Activated CD8-positive, alpha-beta T cell treated with anti-CD3 and anti-CD28 coated beads for 36 hours (primary cell): Measurements from ENCODE around the gene RNF126. TPM values are rescaled to one million over a fixed set of nuclear protein-coding genes. Genes with fewer than 3 reads are reported as not detected.

Experiments
- ATAC-seq: fragments of 200-7000 bp; cut with Tn5 transposase; one replicate; pipeline ENCODE4 v1.10.0; 2021; ENCODE audit warnings: mild to moderate bottlenecking, moderate library complexity
- CTCF ChIA-PET: fragments of 350-600 bp; sonication (Branson Sonifier 250); formaldehyde crosslinking; loops from one replicate; lab custom pipeline; 2021; ENCODE audit warnings: antibody characterized with exemption; lab: Charles Lee
- POLR2A ChIA-PET: fragments of 350-600 bp; sonication (Branson Sonifier 250); formaldehyde crosslinking; loops from one replicate; lab custom pipeline; 2021; ENCODE audit warnings: antibody characterized with exemption; lab: Charles Lee
- DNase-seq: peaks from one replicate; pipeline ENCODE4 v3.0.0-alpha.2; 2020
- H3K27ac Mint-ChIP-seq: one replicate; pipeline ENCODE4 v1.8.0; 2021; ENCODE audit warnings: mild to moderate bottlenecking, mixed read lengths
- H3K27me3 Mint-ChIP-seq: one replicate; pipeline ENCODE4 v1.8.0; 2021; ENCODE audit warnings: mixed read lengths
- H3K36me3 Mint-ChIP-seq: one replicate; pipeline ENCODE4 v1.8.0; 2021; ENCODE audit warnings: low read depth, mixed read lengths
- H3K4me1 Mint-ChIP-seq: one replicate; pipeline ENCODE4 v1.8.0; 2021; ENCODE audit warnings: low read depth, mixed read lengths
- H3K4me3 Mint-ChIP-seq: one replicate; pipeline ENCODE4 v1.8.0; 2021; ENCODE audit warnings: mild to moderate bottlenecking, moderate library complexity, mixed read lengths
- H3K9me3 Mint-ChIP-seq: one replicate; pipeline ENCODE4 v1.8.0; 2021; ENCODE audit warnings: mixed read lengths
- intact Hi-C: fragments of 100-400 bp; cut with micrococcal nuclease; formaldehyde crosslinking; loops from one replicate; pipeline ENCODE4 v1.10.0; 2022
- total RNA-seq, 2 experiments: library from RNA; stranded (reverse); gene quantifications; one replicate each; pipeline ENCODE4 v1.2.3, GENCODE V29; 2021
- TF ChIP-seq, protein P1 (sequence below): fragments of 200-600 bp; IDR thresholded peaks from one replicate; pipeline ENCODE4 v1.8.0; 2022; ENCODE audit warnings: antibody characterized with exemption, mild to moderate bottlenecking

The RNF126 gene
- total RNA-seq, 2 experiments from 2014 or later = 99.1 to 101 TPM

DNA sequence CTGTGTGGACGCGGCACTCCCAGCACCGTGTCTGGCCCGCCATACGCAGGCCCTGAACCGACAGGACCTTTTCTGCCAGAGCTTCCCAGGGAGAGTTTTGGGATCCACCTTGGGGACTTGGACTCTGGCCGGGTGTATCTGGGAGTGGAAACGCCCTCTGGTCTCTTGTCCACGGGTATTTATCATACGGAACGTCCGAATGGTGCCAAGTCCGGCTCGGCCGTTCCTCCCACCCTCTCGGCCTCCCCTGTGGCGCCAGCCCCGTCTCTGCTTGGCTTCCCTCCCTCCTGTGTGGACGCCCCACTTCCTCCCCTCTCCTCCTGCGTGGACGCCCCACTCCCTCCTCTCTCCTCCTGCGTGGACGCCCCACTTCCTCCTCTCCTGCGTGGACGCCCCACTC lies 61.2 kb downstream of the RNF126 start:
- Mint-ChIP-seq H3K4me1 (no peaks in the 10 kb centered on the region), H3K36me3 (no peaks in the 10 kb centered on the region), H3K4me3 (no peak overlapping the region), H3K27ac (no peak overlapping the region), H3K27me3 (no peaks in the 10 kb centered on the region), H3K9me3 (peaks cover 2% of the 10 kb centered on the region)
- ATAC-seq (no peak), DNase-seq (no peak)
- intact Hi-C loops = no loop called here
- POLR2A ChIA-PET = no interaction called here
- TF ChIP-seq, protein P1, sequence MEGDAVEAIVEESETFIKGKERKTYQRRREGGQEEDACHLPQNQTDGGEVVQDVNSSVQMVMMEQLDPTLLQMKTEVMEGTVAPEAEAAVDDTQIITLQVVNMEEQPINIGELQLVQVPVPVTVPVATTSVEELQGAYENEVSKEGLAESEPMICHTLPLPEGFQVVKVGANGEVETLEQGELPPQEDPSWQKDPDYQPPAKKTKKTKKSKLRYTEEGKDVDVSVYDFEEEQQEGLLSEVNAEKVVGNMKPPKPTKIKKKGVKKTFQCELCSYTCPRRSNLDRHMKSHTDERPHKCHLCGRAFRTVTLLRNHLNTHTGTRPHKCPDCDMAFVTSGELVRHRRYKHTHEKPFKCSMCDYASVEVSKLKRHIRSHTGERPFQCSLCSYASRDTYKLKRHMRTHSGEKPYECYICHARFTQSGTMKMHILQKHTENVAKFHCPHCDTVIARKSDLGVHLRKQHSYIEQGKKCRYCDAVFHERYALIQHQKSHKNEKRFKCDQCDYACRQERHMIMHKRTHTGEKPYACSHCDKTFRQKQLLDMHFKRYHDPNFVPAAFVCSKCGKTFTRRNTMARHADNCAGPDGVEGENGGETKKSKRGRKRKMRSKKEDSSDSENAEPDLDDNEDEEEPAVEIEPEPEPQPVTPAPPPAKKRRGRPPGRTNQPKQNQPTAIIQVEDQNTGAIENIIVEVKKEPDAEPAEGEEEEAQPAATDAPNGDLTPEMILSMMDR = no peak
- CTCF ChIA-PET = no interaction called here

DNA sequence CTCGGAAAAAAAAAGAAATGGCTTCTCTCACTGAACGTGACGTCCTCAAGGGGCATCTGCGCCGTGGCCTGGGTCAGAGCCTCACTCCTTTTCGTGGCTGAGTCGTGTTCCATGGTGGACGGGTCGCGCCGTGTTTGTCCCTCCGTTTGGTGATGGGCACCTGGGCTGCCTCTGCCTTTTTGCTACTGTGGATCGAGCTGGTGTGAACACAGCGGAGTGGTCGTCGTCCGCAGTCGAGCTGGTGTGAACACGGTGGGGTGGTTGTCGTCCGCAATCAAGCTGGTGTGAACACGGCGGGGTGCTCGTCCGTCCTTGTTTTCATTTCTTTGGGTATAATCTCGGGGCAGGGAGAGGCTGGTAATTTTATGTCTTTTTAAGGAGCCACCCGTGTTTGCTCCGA lies 61.7 kb downstream of the RNF126 start:
- Mint-ChIP-seq H3K27me3 (no peaks in the 10 kb centered on the region), H3K36me3 (no peaks in the 10 kb centered on the region), H3K9me3 (peaks cover 2% of the 10 kb centered on the region), H3K4me3 (no peak overlapping the region), H3K4me1 (no peaks in the 10 kb centered on the region), H3K27ac (no peak overlapping the region)
- intact Hi-C loops = no loop called here
- ChIA-PET POLR2A (no interaction called here), CTCF (no interaction called here)
- no peak for ATAC-seq
- TF ChIP-seq, protein P1 = no peak
- no peak for DNase-seq

Other genes starting within 250 kb of the RNF126 start
- under 1 TPM; 0.25 to 0.45 TPM for gene SHC2, start 202.2 kb downstream of the RNF126 start, total RNA-seq
- under 1 TPM; 0.20 to 0.22 TPM for gene MADCAM1, start 166.7 kb downstream of the RNF126 start, total RNA-seq
- gene TPGS1, start 155.7 kb downstream of the RNF126 start, total RNA-seq = 1 to 10 TPM; 8.9 to 9.3 TPM
- 10 to 100 TPM; 38.1 to 43.7 TPM for gene CDC34, start 131.5 kb downstream of the RNF126 start, total RNA-seq
- gene GZMM, start 119.2 kb downstream of the RNF126 start, total RNA-seq = 10 to 100 TPM; 52.7 to 58.5 TPM
- 100 to 1,000 TPM; 159 to 160 TPM for gene BSG, start 90.6 kb downstream of the RNF126 start, total RNA-seq
- under 1 TPM; 0.18 TPM for gene HCN2, start 73.3 kb downstream of the RNF126 start, total RNA-seq
- gene POLRMT, start 29.7 kb downstream of the RNF126 start, total RNA-seq = 10 to 100 TPM; 66.6 to 67.9 TPM
- gene FGF22, start 23.3 kb downstream of the RNF126 start, total RNA-seq = under 1 TPM in 1 of 2 experiments, not detected in 1; 0.16 TPM
- 10 to 100 TPM; 12.3 TPM for gene FSTL3, start 13.2 kb upstream of the RNF126 start, total RNA-seq
- not detected for gene PRSS57, start 32.2 kb upstream of the RNF126 start, total RNA-seq
- under 1 TPM; 0.22 to 0.36 TPM for gene PALM, start 45.7 kb upstream of the RNF126 start, total RNA-seq
- gene MISP, start 87.9 kb upstream of the RNF126 start, total RNA-seq = not detected
- 100 to 1,000 TPM; 581 to 582 TPM for gene PTBP1, start 134.2 kb upstream of the RNF126 start, total RNA-seq
- not detected for gene PLPPR3, start 158.7 kb upstream of the RNF126 start, total RNA-seq
- gene AZU1, start 164.6 kb upstream of the RNF126 start, total RNA-seq = not detected
- gene PRTN3, start 177.8 kb upstream of the RNF126 start, total RNA-seq = not detected
- not detected for gene ELANE, start 189.1 kb upstream of the RNF126 start, total RNA-seq
- 1 to 10 TPM in 1 of 2 experiments, under 1 TPM in 1; 0.60 to 1.4 TPM for gene CFD, start 196.4 kb upstream of the RNF126 start, total RNA-seq
- gene MED16, start 230.0 kb upstream of the RNF126 start, total RNA-seq = 10 to 100 TPM; 37.6 to 37.8 TPM
- not detected for gene RNU6-9, start 230.3 kb upstream of the RNF126 start, total RNA-seq